Glomerular endothelial cell (primary cell): Measurements from ENCODE around the gene SGCD. TPM values are rescaled to one million over a fixed set of nuclear protein-coding genes. Genes with fewer than 3 reads are reported as not detected.

Experiments used
- DNase-seq: peaks from one replicate; pipeline ENCODE4 v3.0.0-alpha.2; 2011; ENCODE audit warnings: low read depth, low spot score; ENCODE audit errors: extremely low read depth
- total RNA-seq: library from RNA; depleted of rRNA; stranded (reverse); fragments of >200 nt; gene quantifications from 2 replicates; pipeline ENCODE4 v1.2.3, GENCODE V29; 2015

SGCD gene
- total RNA-seq, 1 donor from 2014 or later, result not detected

- no peak for DNase-seq
Observed at GRCh38 chr5:156399323-156399722, 72.4 kb downstream of the SGCD start.

- DNase-seq, result no peak
Observed at GRCh38 chr5:156400231-156400986, 73.4 kb downstream of the SGCD start.

GRCh38 chr5:156401804-156402203 is 74.8 kb downstream of the SGCD start:
- DNase-seq, result no peak

- DNase-seq, result no peak
Observed at GRCh38 chr5:156402387-156402921, 75.5 kb downstream of the SGCD start.

- DNase-seq, result no peak
Observed at GRCh38 chr5:156405988-156406387, 79.0 kb downstream of the SGCD start.

- DNase-seq, result no peak
Observed at GRCh38 chr5:156407251-156407650, 80.3 kb downstream of the SGCD start.

GRCh38 chr5:156409834-156410233 is 82.9 kb downstream of the SGCD start:
- no peak for DNase-seq

- no peak for DNase-seq
Observed at GRCh38 chr5:156411185-156411613, 84.2 kb downstream of the SGCD start.

- DNase-seq, result no peak
Observed at GRCh38 chr5:156411957-156412356, 85.0 kb downstream of the SGCD start.

GRCh38 chr5:156414391-156414790 is 87.4 kb downstream of the SGCD start:
- no peak for DNase-seq

- no peak for DNase-seq
Observed at GRCh38 chr5:156419661-156420060, 92.7 kb downstream of the SGCD start.

- no peak for DNase-seq
Observed at GRCh38 chr5:156420665-156421064, 93.7 kb downstream of the SGCD start.

- DNase-seq, result no peak
Observed at GRCh38 chr5:156421798-156422197, 94.8 kb downstream of the SGCD start.

- DNase-seq, result no peak
Observed at GRCh38 chr5:156423597-156423996, 96.6 kb downstream of the SGCD start.

GRCh38 chr5:156427315-156427714 is 100.4 kb downstream of the SGCD start:
- no peak for DNase-seq

GRCh38 chr5:156431956-156432829 is 105.2 kb downstream of the SGCD start:
- DNase-seq, result no peak

- no peak for DNase-seq
Observed at GRCh38 chr5:156432830-156433105, 105.8 kb downstream of the SGCD start.

GRCh38 chr5:156434471-156434870 is 107.5 kb downstream of the SGCD start:
- no peak for DNase-seq

GRCh38 chr5:156435101-156435500 is 108.1 kb downstream of the SGCD start:
- DNase-seq, result no peak

- no peak for DNase-seq
Observed at GRCh38 chr5:156438076-156438475, 111.1 kb downstream of the SGCD start.

- DNase-seq, result no peak
Observed at GRCh38 chr5:156444753-156445291, 117.9 kb downstream of the SGCD start.

GRCh38 chr5:156446526-156446925 is 119.6 kb downstream of the SGCD start:
- no peak for DNase-seq
